HuH-7 (cell line): ENCODE data around the gene CDKL4.
"Not testable (repeated sequence)": the region's sequence is repeated elsewhere in the genome, so short reads cannot be mapped to it uniquely, and the experiment has no call there.

Experiments
- DNase-seq: peaks from one replicate; pipeline ENCODE4 v3.0.0; 2011; ENCODE audit warnings: low spot score

Gene CDKL4

DNA sequence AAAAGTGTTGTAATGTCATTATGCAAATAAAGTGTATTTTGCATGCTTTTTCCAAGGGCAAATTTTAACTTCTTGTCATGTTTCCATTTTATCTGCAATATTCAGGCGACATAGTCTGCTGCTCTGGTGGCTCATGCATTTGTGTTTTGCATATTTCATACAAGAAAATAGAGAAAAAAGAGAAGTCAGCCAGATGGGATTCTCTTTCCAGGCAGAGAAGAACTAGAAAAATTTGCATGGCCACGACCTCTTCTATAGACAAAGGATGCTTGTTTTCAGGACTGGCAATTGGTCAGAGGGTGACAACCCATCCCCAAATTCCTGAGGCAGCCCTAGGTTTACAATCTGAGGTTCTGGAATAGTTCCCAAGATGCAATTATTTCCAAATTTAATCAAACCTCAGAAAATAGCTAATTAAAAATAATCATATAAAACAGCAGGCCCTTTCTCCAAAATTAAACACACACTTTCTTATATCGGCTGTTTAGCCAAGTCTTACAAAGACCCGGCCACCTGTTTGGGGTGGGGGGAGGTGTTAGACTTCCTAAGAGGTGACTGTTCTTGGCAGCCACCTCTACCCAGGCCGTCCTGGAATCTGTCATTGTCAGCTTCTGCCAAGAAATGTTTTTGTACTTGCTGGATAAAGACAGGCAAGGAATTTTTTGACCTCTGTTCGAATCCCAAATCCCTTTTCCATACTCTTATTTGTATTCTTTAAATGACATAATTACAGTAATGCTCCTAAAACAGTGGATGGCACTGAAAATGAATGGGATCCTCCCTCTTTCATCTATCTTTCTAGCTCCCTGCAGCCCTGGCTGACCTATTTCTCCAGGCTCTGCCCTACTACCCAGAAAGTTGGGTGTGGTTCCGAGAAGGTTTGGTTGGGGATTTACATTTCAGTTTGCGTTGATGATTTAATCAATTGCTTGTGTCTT is 102.2 kb downstream of the CDKL4 start:
- no peak for DNase-seq

DNA sequence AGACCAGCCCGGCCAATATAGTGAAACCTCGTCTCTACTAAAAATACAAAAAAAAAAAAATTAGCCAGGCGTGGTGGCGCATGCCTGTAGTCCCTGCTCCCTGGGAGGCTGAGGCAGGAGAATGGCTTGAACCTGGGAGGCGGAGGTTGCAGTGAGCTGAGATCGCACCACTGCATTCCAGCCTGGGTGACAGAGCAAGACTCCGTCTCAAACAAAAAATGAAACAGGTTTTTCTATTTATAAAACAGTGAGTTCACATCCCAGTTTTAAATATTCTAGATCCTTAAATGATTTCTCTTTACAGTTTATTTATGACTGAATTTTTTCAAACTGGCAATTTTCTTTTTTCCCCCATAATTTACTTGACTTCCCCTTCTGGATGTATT is 102.8 kb downstream of the CDKL4 start:
- DNase-seq = not testable (repeated sequence)

DNA sequence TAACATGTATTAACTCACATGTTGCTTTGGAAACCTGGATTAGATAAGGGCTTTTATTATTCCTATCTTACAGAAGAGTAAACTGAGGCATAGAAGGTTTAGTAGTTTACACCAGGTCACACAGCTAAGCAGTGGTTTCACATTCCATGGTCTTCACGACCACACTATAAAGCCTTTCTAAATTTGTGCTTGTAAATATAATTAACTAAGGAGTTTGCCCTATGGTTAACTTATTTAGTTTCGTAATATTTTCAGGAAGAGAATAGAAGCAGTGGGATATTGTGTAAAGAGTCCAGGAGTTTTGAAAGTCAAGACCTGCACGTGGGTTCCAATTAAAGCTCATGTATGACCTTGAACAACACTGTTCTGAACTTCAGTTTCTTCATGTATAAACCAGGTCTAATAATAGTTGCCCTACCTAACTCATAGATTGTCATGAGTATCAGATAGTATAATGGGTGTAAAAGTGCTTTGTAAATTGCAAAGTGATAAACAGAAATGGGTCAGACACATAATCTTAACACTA is 103.4 kb downstream of the CDKL4 start:
- no peak for DNase-seq

DNA sequence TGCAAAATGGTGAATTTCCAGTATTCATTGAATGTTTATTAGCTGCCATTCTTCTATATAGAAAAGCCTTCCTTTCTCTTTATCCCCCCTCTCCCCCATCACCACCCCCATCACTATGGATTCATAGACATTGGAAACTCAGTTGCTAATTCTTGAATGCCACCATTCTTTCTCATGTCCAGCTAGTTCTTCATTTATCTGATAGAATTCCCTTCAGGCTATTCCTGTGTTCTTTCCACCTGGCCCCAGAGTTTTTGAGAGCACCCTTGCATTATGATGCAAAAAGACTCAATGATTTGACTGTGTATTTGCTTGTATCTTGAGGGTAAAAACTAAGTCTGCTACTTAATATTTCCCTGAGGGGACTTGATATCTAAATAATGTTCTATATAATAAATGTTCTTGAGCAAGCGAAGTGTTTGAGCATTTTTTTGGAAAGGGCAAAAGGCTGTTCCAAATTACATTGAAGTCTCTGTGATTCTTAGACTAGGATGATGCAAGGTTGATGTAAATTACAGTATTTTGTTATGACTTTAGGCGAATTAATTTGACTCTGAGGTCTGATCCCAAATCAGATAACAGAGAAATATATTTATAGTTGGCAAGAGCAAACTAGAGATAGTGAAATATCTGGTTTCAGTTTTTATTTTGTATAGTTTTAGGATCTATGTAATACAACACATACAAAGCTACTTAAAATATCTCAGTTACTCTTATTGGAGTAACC is 104.1 kb downstream of the CDKL4 start:
- no peak for DNase-seq

DNA sequence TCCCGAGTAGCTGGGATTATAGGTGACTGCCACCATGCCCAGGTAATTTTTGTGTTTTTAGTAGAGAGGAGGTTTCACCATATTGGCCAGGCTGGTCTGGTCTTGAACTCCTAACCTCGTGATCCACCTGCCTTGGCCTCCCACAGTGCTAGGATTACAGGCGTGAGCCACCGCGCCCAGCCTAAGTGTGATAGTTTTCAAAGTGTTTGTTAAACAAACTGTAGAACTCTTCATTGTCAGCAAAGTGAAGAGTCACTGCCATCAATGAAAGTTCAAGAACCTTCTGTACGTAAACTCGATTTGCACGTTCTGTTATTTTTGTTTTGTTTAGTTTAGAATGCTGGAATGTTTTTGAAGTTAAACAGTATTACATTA is 104.9 kb downstream of the CDKL4 start:
- no peak for DNase-seq

DNA sequence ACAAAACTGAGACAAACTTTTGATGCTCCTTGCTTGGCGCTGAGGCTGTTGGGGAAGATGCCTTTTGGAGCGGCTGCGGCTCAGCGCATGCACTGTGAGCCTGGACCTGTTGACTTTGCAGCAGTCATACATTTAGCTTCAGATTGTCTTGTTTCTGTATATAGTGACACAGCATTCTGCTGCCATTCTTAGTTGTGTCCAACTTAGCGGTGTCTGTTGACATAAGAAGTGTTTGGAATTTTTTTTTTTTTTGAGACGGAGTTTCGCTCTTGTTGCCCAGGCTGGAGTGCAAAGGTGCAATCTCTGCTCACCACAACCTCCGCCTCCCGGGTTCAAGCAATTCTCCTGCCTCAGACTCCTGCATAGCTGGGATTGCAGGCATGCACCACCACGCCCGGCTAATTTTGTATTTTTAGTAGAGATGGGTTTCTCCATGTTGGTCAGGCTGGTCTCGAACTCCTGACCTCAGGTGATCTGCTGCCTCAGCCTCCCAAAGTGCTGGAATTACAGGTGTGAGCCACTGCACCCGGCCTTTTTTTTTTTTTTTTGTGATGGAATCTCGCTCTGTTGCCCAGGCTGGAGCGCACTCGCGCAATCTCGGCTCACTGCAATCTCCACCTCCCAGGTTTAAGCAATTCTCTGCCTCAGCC is 105.5 kb downstream of the CDKL4 start:
- not testable (repeated sequence) for DNase-seq

DNA sequence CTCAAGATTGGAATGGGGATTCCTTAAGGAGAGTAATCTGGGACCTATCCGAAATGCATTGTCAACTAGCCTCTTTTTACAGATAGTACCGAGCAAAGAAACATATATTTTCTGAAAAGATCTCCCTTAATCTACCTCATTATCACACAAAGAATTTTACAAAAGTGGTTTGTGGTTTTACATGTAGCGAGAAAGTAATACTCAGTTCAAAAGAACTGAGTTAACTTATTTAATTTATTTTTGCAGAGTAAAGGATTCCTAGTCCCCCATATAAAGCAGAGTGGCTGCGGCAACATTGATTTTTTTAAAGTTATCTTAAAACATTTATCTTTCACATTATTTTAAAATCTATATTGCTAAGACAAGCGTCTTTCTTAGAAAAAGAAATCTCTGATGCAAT is 107.0 kb downstream of the CDKL4 start:
- no peak for DNase-seq

DNA sequence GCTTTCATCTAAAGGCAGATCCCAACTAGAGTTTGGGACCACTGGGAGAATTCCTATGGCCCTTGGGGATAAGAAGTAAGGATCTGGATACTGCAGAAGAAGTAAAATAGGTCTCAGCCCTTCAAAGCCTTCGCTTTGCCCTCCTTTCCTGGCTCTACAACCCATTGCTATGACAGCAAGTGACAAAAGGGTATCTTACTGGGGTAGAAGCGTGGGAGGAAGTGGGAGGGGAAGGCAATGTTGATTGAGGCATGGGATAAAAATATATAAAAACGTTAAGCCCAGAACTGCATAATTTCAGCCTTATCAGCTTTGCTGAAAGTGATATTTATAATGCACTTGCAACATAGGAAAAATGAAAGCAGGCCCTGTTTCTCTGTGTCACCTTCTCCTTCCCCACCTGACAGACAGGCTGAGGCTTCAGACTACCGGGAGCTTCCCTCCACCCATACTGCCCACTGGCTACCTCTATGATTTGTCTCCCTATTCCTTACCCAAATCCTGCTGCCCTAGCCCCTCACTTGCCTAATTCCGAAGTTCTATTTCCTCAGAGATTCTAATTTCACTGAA is 108.0 kb downstream of the CDKL4 start:
- DNase-seq = no peak

DNA sequence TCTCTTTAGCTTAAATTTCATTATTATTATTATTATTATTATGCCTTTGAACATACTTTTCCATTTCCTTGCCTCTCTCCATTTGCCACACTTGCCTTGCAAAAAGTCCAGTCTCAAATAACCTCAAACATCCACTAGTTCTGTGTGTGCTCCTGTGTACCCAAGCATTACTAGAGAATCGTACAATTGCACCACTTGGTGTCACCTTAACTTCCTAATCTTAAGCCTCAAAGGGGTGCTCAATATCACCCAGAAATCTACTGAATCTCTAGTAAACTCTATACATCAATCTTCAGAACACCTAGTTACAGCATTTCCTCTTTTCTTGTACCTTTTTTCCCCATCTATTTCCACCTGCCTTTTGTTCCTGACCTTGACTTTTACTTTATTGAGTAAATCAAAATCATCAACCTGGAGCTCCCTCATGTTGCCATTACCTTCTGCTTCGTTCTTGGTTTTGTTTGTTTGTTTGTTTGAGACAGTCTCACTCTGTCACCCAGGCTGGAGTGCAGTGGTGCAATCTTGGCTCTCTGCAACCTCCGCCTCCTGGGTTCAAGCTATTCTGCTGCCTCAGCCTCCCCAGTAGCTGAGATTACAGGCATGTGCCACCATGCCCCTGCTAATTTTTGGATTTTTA is 110.4 kb downstream of the CDKL4 start:
- DNase-seq = no peak

DNA sequence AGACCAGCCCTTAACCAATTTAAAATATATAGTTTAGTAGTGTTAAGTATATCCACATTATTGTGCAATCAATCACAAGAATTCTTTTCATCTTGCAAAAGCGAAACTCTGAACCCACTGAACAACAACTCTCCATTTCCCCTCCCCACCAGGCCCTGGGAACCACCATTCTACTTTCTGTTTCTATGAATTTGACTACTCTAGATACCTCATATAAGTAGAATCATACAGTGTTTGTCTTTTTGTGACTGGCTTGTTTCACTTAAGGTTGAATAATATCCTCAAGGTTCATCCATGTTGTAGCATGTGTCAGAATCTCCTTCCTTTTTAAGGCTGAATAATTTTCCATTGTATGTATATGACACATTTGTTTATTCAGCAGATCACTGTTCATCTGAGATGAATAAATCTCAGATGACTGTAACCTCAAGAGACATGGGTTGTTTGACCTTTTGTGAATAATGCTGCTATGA is 114.8 kb downstream of the CDKL4 start:
- no peak for DNase-seq

DNA sequence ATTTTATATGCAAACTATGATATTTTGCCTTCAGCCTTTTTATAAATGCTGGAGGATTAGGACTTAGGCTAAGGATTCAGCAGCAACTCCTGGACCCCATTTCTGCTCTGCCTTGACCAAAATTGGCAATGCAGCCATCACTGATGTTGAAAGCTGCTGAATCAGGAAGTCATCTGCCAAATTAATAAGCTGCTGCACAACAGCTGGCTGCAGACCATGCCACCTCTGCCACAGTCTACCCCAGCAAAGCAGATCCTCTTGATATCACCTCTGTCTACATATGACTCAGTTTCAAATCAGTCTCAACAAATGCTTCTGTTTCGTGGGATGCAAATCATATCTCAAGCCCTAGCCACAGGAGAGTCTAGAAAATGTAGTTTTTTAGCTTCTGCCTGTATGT is 115.8 kb downstream of the CDKL4 start:
- no peak for DNase-seq
